Measurements from ENCODE around the gene CTNNA2. TPM values are rescaled to one million over a fixed set of nuclear protein-coding genes. Genes with fewer than 3 reads are reported as not detected.

Gene CTNNA2
- polyA plus RNA-seq, 2 of the 4 experiments (the other 2 are of a cell fraction): 0.50 to 0.94 TPM

- TF ChIP-seq BCL3 (IDR thresholded peaks at IDR 0.05): no peak
- TF ChIP-seq TP53 (CRISPR knock-in tag; IDR thresholded peaks at IDR 0.05): no peak
These were observed 745.9 kb downstream of the CTNNA2 start (continued) for GRCh38 chr2:80258793-80259192.

- ChIA-PET POLR2A (no interaction called here), CTCF (no interaction called here)
- H3K4me2 ChIP-seq: no peak overlapping the region
- no peak for ATAC-seq
- WGBS (ENCODE audit: missing lambda C conversion rate): 25% methylated on average over 3 of the region's 3 CpGs
- H3K4me3 ChIP-seq: no peak overlapping the region
- no peak for TF ChIP-seq ATOH8 (CRISPR knock-in tag; IDR thresholded peaks at IDR 0.05; ENCODE audit: low read depth)
- TF ChIP-seq TFCP2L1 (CRISPR knock-in tag; IDR thresholded peaks at IDR 0.05): no peak
- TF ChIP-seq POLR2A (IDR thresholded peaks at IDR 0.05; ENCODE audit: low read length): no peak
- no peak for TF ChIP-seq NPAS2 (CRISPR knock-in tag; IDR thresholded peaks at IDR 0.05; ENCODE audit: borderline replicate concordance)
- no peak for TF ChIP-seq ZFP36 (IDR thresholded peaks at IDR 0.05; ENCODE audit: borderline replicate concordance, partially characterized antibody)
- TF ChIP-seq, protein P1, sequence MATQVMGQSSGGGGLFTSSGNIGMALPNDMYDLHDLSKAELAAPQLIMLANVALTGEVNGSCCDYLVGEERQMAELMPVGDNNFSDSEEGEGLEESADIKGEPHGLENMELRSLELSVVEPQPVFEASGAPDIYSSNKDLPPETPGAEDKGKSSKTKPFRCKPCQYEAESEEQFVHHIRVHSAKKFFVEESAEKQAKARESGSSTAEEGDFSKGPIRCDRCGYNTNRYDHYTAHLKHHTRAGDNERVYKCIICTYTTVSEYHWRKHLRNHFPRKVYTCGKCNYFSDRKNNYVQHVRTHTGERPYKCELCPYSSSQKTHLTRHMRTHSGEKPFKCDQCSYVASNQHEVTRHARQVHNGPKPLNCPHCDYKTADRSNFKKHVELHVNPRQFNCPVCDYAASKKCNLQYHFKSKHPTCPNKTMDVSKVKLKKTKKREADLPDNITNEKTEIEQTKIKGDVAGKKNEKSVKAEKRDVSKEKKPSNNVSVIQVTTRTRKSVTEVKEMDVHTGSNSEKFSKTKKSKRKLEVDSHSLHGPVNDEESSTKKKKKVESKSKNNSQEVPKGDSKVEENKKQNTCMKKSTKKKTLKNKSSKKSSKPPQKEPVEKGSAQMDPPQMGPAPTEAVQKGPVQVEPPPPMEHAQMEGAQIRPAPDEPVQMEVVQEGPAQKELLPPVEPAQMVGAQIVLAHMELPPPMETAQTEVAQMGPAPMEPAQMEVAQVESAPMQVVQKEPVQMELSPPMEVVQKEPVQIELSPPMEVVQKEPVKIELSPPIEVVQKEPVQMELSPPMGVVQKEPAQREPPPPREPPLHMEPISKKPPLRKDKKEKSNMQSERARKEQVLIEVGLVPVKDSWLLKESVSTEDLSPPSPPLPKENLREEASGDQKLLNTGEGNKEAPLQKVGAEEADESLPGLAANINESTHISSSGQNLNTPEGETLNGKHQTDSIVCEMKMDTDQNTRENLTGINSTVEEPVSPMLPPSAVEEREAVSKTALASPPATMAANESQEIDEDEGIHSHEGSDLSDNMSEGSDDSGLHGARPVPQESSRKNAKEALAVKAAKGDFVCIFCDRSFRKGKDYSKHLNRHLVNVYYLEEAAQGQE (IDR thresholded peaks at IDR 0.05): no peak
- no peak for TF ChIP-seq ZNF302 (CRISPR knock-in tag; IDR thresholded peaks at IDR 0.05)
- TF ChIP-seq EP300 (IDR thresholded peaks at IDR 0.05): no peak
- TF ChIP-seq CBX2 (IDR thresholded peaks at IDR 0.05; ENCODE audit: borderline replicate concordance, low read depth): no peak
- no peak for TF ChIP-seq BCL3 (IDR thresholded peaks at IDR 0.05)
- TF ChIP-seq RARB (CRISPR knock-in tag; IDR thresholded peaks at IDR 0.05): no peak
- no peak for TF ChIP-seq TP53 (CRISPR knock-in tag; IDR thresholded peaks at IDR 0.05)
- no peak for TF ChIP-seq JUN (IDR thresholded peaks at IDR 0.05)
- TF ChIP-seq MAFK (IDR thresholded peaks at IDR 0.05; ENCODE audit: partially characterized antibody): no peak
- TF ChIP-seq, protein P2, sequence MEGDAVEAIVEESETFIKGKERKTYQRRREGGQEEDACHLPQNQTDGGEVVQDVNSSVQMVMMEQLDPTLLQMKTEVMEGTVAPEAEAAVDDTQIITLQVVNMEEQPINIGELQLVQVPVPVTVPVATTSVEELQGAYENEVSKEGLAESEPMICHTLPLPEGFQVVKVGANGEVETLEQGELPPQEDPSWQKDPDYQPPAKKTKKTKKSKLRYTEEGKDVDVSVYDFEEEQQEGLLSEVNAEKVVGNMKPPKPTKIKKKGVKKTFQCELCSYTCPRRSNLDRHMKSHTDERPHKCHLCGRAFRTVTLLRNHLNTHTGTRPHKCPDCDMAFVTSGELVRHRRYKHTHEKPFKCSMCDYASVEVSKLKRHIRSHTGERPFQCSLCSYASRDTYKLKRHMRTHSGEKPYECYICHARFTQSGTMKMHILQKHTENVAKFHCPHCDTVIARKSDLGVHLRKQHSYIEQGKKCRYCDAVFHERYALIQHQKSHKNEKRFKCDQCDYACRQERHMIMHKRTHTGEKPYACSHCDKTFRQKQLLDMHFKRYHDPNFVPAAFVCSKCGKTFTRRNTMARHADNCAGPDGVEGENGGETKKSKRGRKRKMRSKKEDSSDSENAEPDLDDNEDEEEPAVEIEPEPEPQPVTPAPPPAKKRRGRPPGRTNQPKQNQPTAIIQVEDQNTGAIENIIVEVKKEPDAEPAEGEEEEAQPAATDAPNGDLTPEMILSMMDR (IDR thresholded peaks at IDR 0.05): no peak
- DNase-seq (ENCODE audit: low read depth in 1 of 2, low spot score in 1 of 2): no peak
- H3K9me3 ChIP-seq: 0 out of 3 replicates have a peak, but pooled peaks cover 3% of the 10 kb centered on the region
- no peak for FAIRE-seq
- H3K27ac ChIP-seq: no peak overlapping the region
- no peaks in the 10 kb centered on the region for H3K4me1 ChIP-seq
These were observed 746.4 kb downstream of the CTNNA2 start for GRCh38 chr2:80259292-80259691.

DNA sequence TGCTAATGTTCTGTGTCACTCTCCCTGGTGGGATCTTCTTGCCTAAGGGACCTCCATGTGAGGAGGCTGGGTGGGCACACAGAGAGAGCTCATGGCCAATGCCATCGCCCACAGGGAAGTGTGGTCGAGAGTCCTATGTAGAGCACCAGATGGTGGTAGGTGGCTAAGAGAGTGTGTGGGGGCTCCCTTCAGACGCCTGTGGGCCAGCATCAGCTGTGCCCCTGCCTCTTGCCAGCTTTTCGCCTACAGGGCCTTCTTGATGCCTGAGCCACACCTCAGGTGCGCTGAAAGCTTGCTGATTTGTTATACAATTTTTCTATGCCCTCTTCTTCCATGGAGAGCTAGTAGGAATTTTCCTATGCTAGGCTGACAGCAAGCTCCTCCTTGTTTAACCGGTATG, 753.4 kb downstream of the CTNNA2 start:
- CTCF ChIA-PET: no interaction called here
- Histone ChIP-seq H3K4me2 (no peak overlapping the region), H3K4me1 (no peaks in the 10 kb centered on the region), H3K4me3 (no peak overlapping the region), H3K27ac (no peak overlapping the region), H3K9me3 (0 out of 3 replicates have a peak, but pooled peaks cover 3% of the 10 kb centered on the region)
- ATAC-seq: no peak
- no peak for DNase-seq (ENCODE audit: low read depth in 1 of 2, low spot score in 1 of 2)
- WGBS (ENCODE audit: missing lambda C conversion rate): 6% methylated on average over 6 of the region's 6 CpGs
- FAIRE-seq: no peak
- POLR2A ChIA-PET: no interaction called here
- TF ChIP-seq FOSB (CRISPR knock-in tag; IDR thresholded peaks at IDR 0.05) (no peak), HOXB13 (CRISPR knock-in tag; IDR thresholded peaks at IDR 0.05; ENCODE audit: low read depth) (no peak), NPAS2 (CRISPR knock-in tag; IDR thresholded peaks at IDR 0.05; ENCODE audit: borderline replicate concordance) (no peak), ZFP36 (IDR thresholded peaks at IDR 0.05; ENCODE audit: borderline replicate concordance, partially characterized antibody) (no peak), RARB (CRISPR knock-in tag; IDR thresholded peaks at IDR 0.05) (no peak), SMC3 (IDR thresholded peaks at IDR 0.05) (no peak), NFE2L2 (conservative IDR thresholded peaks at IDR 0.05; ENCODE audit: low read length) (no peak), NR3C1 (IDR thresholded peaks at IDR 0.05) (no peak)
- TF ChIP-seq, protein P1 (IDR thresholded peaks at IDR 0.05): no peak
- TF ChIP-seq, protein P3, sequence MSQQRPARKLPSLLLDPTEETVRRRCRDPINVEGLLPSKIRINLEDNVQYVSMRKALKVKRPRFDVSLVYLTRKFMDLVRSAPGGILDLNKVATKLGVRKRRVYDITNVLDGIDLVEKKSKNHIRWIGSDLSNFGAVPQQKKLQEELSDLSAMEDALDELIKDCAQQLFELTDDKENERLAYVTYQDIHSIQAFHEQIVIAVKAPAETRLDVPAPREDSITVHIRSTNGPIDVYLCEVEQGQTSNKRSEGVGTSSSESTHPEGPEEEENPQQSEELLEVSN (IDR thresholded peaks at IDR 0.05; ENCODE audit: borderline replicate concordance, low read depth): no peak

Data from A549 (cell line).